BE2C (cell line): Measurements from ENCODE around the gene ASS1.
A peak's percentile ranks its signal among the peaks of the same experiment; 100 is the strongest.

Source experiments
- DNase-seq: peaks from one replicate; pipeline ENCODE4 v3.0.0-alpha.2; 2020
- H3K27me3 ChIP-seq: fragments of 250-450 bp; sonication (Bioruptor Pico); 2 replicates; pipeline ENCODE4 v1.5.1; 2020; ENCODE audit warnings: mild to moderate bottlenecking
- H3K36me3 ChIP-seq: fragments of 250-450 bp; sonication (Bioruptor Pico); 2 replicates; pipeline ENCODE4 v1.5.1; 2020; ENCODE audit warnings: mild to moderate bottlenecking
- H3K4me1 ChIP-seq: fragments of 250-450 bp; sonication (Bioruptor Pico); 2 replicates; pipeline ENCODE4 v1.5.1; 2020
- H3K4me3 ChIP-seq: 2 replicates; pipeline ENCODE4 v1.5.1; 2011; ENCODE audit warnings: low read depth, low read length
- H3K9me3 ChIP-seq: fragments of 250-450 bp; sonication (Bioruptor Pico); 2 replicates; pipeline ENCODE4 v1.5.1; 2020
- TF ChIP-seq, protein P1 (sequence below): IDR thresholded peaks from 2 replicates; pipeline ENCODE4 v1.5.1; 2012; ENCODE audit warnings: mild to moderate bottlenecking, low read depth, low read length

The ASS1 gene

GRCh38 chr9:130527651-130528310 lies 83.0 kb downstream of the ASS1 start:
- Histone ChIP-seq H3K4me3 (no peak overlapping the region), H3K9me3 (no peaks in the 10 kb centered on the region), H3K4me1 (no peaks in the 10 kb centered on the region), H3K36me3 (no peaks in the 10 kb centered on the region), H3K27me3 (no peaks in the 10 kb centered on the region)
- TF ChIP-seq, protein P1, sequence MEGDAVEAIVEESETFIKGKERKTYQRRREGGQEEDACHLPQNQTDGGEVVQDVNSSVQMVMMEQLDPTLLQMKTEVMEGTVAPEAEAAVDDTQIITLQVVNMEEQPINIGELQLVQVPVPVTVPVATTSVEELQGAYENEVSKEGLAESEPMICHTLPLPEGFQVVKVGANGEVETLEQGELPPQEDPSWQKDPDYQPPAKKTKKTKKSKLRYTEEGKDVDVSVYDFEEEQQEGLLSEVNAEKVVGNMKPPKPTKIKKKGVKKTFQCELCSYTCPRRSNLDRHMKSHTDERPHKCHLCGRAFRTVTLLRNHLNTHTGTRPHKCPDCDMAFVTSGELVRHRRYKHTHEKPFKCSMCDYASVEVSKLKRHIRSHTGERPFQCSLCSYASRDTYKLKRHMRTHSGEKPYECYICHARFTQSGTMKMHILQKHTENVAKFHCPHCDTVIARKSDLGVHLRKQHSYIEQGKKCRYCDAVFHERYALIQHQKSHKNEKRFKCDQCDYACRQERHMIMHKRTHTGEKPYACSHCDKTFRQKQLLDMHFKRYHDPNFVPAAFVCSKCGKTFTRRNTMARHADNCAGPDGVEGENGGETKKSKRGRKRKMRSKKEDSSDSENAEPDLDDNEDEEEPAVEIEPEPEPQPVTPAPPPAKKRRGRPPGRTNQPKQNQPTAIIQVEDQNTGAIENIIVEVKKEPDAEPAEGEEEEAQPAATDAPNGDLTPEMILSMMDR = no peak
- DNase-seq = no peak

- no peak for DNase-seq
- TF ChIP-seq, protein P1 = no peak
- no peaks in the 10 kb centered on the region for H3K4me1 ChIP-seq
- no peaks in the 10 kb centered on the region for H3K36me3 ChIP-seq
- no peak overlapping the region for H3K4me3 ChIP-seq
- no peaks in the 10 kb centered on the region for H3K27me3 ChIP-seq
- H3K9me3 ChIP-seq = no peaks in the 10 kb centered on the region
Measured at GRCh38 chr9:130528674-130529073, 83.9 kb downstream of the ASS1 start.

- Histone ChIP-seq H3K36me3 (no peaks in the 10 kb centered on the region), H3K27me3 (no peaks in the 10 kb centered on the region), H3K4me1 (no peaks in the 10 kb centered on the region; the same call in 1 of the 2 replicates), H3K9me3 (no peaks in the 10 kb centered on the region), H3K4me3 (no peak overlapping the region)
- TF ChIP-seq, protein P1 = no peak
- DNase-seq = no peak
Measured at GRCh38 chr9:130530938-130531337, 86.2 kb downstream of the ASS1 start.

DNA sequence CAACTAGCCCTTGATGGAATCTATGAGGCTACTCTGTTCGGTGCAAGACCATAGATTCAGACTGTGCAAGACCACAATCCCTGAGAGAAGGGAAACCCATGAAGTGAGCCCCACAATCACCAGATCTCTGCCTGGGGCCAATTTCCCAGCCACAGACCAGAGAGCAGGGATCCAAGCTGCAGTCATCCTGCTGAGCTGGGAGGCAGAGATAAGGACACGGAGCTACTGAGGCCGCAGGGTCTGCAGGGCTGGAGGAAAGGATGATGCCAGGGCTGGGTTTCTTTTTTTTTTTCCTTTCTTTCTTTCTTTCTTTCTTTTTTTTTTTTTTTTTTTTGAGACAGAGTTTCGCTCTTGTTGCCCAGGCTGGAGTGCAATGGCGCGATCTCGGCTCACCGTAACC lies 86.9 kb downstream of the ASS1 start:
- no peaks in the 10 kb centered on the region for H3K36me3 ChIP-seq
- H3K4me3 ChIP-seq = no peak overlapping the region
- TF ChIP-seq, protein P1 = no peak
- DNase-seq = peak; percentile 80
- no peaks in the 10 kb centered on the region for H3K27me3 ChIP-seq
- no peaks in the 10 kb centered on the region for H3K9me3 ChIP-seq
- H3K4me1 ChIP-seq = peaks cover 6% of the 10 kb centered on the region

- H3K4me1 ChIP-seq = peaks cover 12% of the 10 kb centered on the region
- TF ChIP-seq, protein P1 = no peak
- no peak for DNase-seq
- no peaks in the 10 kb centered on the region for H3K27me3 ChIP-seq
- no peak overlapping the region for H3K4me3 ChIP-seq
- no peaks in the 10 kb centered on the region for H3K36me3 ChIP-seq
- no peaks in the 10 kb centered on the region for H3K9me3 ChIP-seq
Measured at GRCh38 chr9:130532426-130533080, 87.8 kb downstream of the ASS1 start.
